Inflammatory macrophage treated with lipopolysaccharide for 4 hours (primary cell): Measurements from ENCODE around the gene OR6S1.
"Not testable (repeated sequence)": the region's sequence is repeated elsewhere in the genome, so short reads cannot be mapped to it uniquely, and the experiment has no call there.

Source experiments
- DNase-seq: peaks from one replicate; pipeline ENCODE4 v3.0.0-alpha.2; 2020

The OR6S1 gene

GRCh38 chr14:20630340-20631022 is 11.0 kb downstream of the OR6S1 start:
- no peak for DNase-seq

- DNase-seq = no peak
Measured at GRCh38 chr14:20628063-20628854, 13.2 kb downstream of the OR6S1 start.

GRCh38 chr14:20627346-20628027 is 14.0 kb downstream of the OR6S1 start:
- DNase-seq = no peak

- no peak for DNase-seq
Measured at GRCh38 chr14:20626274-20626673, 15.2 kb downstream of the OR6S1 start.

- DNase-seq = peak; percentile 92
Measured at GRCh38 chr14:20624495-20625070, 16.9 kb downstream of the OR6S1 start.

GRCh38 chr14:20623798-20624197 is 17.7 kb downstream of the OR6S1 start:
- DNase-seq = peak; percentile 59

GRCh38 chr14:20622816-20623291 is 18.6 kb downstream of the OR6S1 start:
- no peak for DNase-seq

- DNase-seq = no peak
Measured at GRCh38 chr14:20620798-20621478, 20.6 kb downstream of the OR6S1 start.

GRCh38 chr14:20619688-20620087 is 21.8 kb downstream of the OR6S1 start:
- not testable (repeated sequence) for DNase-seq

GRCh38 chr14:20618271-20618749 is 23.2 kb downstream of the OR6S1 start:
- peak; percentile 78 for DNase-seq

GRCh38 chr14:20617138-20618003 is 24.1 kb downstream of the OR6S1 start:
- no peak for DNase-seq

GRCh38 chr14:20615996-20616395 is 25.5 kb downstream of the OR6S1 start:
- DNase-seq = no peak

- DNase-seq = no peak
Measured at GRCh38 chr14:20614038-20614840, 27.3 kb downstream of the OR6S1 start.

- DNase-seq = peak; percentile 90
Measured at GRCh38 chr14:20613094-20614037, 28.1 kb downstream of the OR6S1 start.

- DNase-seq = peak; percentile 85
Measured at GRCh38 chr14:20612403-20612802, 29.1 kb downstream of the OR6S1 start.

- no peak for DNase-seq
Measured at GRCh38 chr14:20611277-20611676, 30.2 kb downstream of the OR6S1 start.

- DNase-seq = peak; percentile 61
Measured at GRCh38 chr14:20610002-20610765, 31.3 kb downstream of the OR6S1 start.

GRCh38 chr14:20609215-20610001 is 32.1 kb downstream of the OR6S1 start:
- DNase-seq = peak; percentile 83
